Natural killer cell (primary cell): ENCODE measurements around the gene SERPINE1. TPM values are rescaled to one million over a fixed set of nuclear protein-coding genes. Genes with fewer than 3 reads are reported as not detected.

ENCODE experiments used
- ATAC-seq, 3 donors: fragments of 150-1000 bp in 2 of 3; fragments of 200-7000 bp in 1 of 3; cut with Tn5 transposase; 1 replicate in 1 of 3; 2 replicates in 2 of 3; pipeline ENCODE4 v1.10.0; 2021; ENCODE audit warnings: mild to moderate bottlenecking in 2 of 3, moderate library complexity in 2 of 3
- DNase-seq, 2 donors: peaks; one replicate each; pipeline versions ENCODE4 v3.0.0 to v3.0.0-alpha.2; 2013 to 2021; ENCODE audit warnings: mixed read lengths in 1 of 2
- H3K27ac ChIP-seq: one replicate; pipeline ENCODE4 v1.5.1; 2013; ENCODE audit warnings: mild to moderate bottlenecking, low read length
- H3K27me3 ChIP-seq: one replicate; pipeline ENCODE4 v1.6.1; 2013; ENCODE audit warnings: low read length; ENCODE audit not compliant: control insufficient read depth, insufficient read depth
- H3K36me3 ChIP-seq: one replicate; pipeline ENCODE4 v1.6.1; 2013; ENCODE audit warnings: low read length; ENCODE audit not compliant: control insufficient read depth, insufficient read depth
- H3K4me1 ChIP-seq: one replicate; pipeline ENCODE4 v1.6.1; 2013; ENCODE audit warnings: low read length; ENCODE audit not compliant: control insufficient read depth, insufficient read depth
- H3K4me3 ChIP-seq: one replicate; pipeline ENCODE4 v1.5.1; 2013; ENCODE audit warnings: low read length
- H3K9me3 ChIP-seq: one replicate; pipeline ENCODE4 v1.6.1; 2013; ENCODE audit warnings: low read length; ENCODE audit not compliant: control insufficient read depth, insufficient read depth
- H3K27ac Mint-ChIP-seq, 2 donors: one replicate each; pipeline ENCODE4 v1.8.0; 2022; ENCODE audit warnings: mild to moderate bottlenecking in 2 of 2, mixed read lengths in 2 of 2, moderate library complexity in 1 of 2
- H3K27me3 Mint-ChIP-seq, 2 donors: one replicate each; pipeline ENCODE4 v1.8.0; 2022; ENCODE audit warnings: low read depth in 2 of 2, mixed read lengths in 2 of 2
- H3K36me3 Mint-ChIP-seq: one replicate; pipeline ENCODE4 v1.8.0; 2022; ENCODE audit warnings: mixed read lengths
- H3K4me1 Mint-ChIP-seq, 2 donors: one replicate each; pipeline ENCODE4 v1.8.0; 2022; ENCODE audit warnings: mixed read lengths in 2 of 2
- H3K4me3 Mint-ChIP-seq: one replicate; pipeline ENCODE4 v1.8.0; 2022; ENCODE audit warnings: mild to moderate bottlenecking, moderate library complexity, mixed read lengths
- H3K9me3 Mint-ChIP-seq, 2 donors: one replicate each; pipeline ENCODE4 v1.8.0; 2022; ENCODE audit warnings: mixed read lengths in 2 of 2
- WGBS: methylation state at CpG from one replicate; pipeline ENCODE4 v1.1.7; 2013; ENCODE audit warnings: missing lambda C conversion rate; ENCODE audit not compliant: insufficient coverage; 5-methylcytosine and 5-hydroxymethylcytosine counted together
- intact Hi-C: fragments of 100-400 bp; cut with micrococcal nuclease; formaldehyde crosslinking; loops from one replicate; pipeline ENCODE4 v1.14.2; 2022
- total RNA-seq, 4 donors: library from RNA; stranded (reverse); fragments of 120-200 nt in 1 of 4; gene quantifications; one replicate each; pipeline versions ENCODE4 v1.2.3 to v1.2.4, GENCODE V29; 2013 to 2022
- TF ChIP-seq, protein P1 (sequence below): fragments of 200-600 bp; IDR thresholded peaks from one replicate; pipeline ENCODE4 v1.8.0; 2022; ENCODE audit warnings: antibody characterized with exemption

The SERPINE1 gene
- total RNA-seq, 3 donors from 2014 or later (not counting 1 experiment from before 2014, with no cell fraction given): 0.48 to 5.5 (median 1.1) TPM

DNA sequence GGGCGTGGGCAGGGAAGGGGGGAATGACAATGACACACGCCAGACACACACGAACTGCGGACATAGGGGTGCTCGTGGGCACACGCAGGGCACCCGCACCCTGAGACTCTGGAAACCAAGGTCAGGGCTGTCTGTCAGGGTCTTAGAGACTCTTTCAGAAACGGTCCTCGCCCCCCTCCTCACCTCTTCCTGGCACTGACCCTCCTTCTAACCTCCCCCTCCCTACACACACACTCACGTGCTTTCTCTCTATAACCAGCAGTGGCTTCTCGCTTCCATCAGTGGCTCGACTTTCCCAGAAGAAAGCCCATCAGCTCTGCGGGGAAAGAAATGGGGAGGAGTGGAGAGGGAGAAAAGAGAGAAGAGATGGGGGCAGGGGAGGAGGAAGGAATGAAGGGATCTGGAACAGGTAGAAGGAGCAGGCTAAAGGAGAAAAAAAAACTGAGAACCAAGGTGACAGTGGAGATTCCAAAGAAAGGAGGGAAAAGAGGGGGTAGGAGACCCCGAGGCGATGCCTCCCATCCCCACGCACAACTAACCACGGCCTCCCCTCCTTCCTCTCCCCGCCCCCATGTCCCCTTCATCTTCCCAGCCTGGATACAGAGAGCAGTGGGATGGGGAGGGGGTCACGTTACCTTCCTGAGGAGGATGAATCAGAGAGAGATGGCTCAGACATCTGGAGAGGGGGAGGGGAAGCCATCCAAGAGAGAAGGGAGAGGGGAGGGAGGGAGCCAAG, 40.2 kb downstream of the SERPINE1 start:
- Histone ChIP-seq H3K4me3 (no peak overlapping the region), H3K9me3 (peaks cover 5% of the 10 kb centered on the region), H3K4me1 (peaks cover 52% of the 10 kb centered on the region), H3K36me3 (no peaks in the 10 kb centered on the region), H3K27me3 (peaks cover 74% of the 10 kb centered on the region), H3K27ac (no peak overlapping the region)
- H3K4me3 Mint-ChIP-seq: peak overlapping the region; percentile 55
- WGBS: 1% methylated on average over 14 of the region's 19 CpGs
- no peaks in the 10 kb centered on the region for H3K36me3 Mint-ChIP-seq
- ATAC-seq (no peak), DNase-seq (no peak)
- TF ChIP-seq, protein P1, sequence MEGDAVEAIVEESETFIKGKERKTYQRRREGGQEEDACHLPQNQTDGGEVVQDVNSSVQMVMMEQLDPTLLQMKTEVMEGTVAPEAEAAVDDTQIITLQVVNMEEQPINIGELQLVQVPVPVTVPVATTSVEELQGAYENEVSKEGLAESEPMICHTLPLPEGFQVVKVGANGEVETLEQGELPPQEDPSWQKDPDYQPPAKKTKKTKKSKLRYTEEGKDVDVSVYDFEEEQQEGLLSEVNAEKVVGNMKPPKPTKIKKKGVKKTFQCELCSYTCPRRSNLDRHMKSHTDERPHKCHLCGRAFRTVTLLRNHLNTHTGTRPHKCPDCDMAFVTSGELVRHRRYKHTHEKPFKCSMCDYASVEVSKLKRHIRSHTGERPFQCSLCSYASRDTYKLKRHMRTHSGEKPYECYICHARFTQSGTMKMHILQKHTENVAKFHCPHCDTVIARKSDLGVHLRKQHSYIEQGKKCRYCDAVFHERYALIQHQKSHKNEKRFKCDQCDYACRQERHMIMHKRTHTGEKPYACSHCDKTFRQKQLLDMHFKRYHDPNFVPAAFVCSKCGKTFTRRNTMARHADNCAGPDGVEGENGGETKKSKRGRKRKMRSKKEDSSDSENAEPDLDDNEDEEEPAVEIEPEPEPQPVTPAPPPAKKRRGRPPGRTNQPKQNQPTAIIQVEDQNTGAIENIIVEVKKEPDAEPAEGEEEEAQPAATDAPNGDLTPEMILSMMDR: no peak
- intact Hi-C loops: no loop called here
- H3K9me3 Mint-ChIP-seq: no peaks in the 10 kb centered on the region
- H3K27me3 Mint-ChIP-seq: peaks cover 58 to 63% of the 10 kb centered on the region in 2 donors
- H3K27ac Mint-ChIP-seq: peak overlapping the region in 1 of 2 donors; percentile 11
- peaks cover 36 to 62% of the 10 kb centered on the region in 2 donors for H3K4me1 Mint-ChIP-seq

DNA sequence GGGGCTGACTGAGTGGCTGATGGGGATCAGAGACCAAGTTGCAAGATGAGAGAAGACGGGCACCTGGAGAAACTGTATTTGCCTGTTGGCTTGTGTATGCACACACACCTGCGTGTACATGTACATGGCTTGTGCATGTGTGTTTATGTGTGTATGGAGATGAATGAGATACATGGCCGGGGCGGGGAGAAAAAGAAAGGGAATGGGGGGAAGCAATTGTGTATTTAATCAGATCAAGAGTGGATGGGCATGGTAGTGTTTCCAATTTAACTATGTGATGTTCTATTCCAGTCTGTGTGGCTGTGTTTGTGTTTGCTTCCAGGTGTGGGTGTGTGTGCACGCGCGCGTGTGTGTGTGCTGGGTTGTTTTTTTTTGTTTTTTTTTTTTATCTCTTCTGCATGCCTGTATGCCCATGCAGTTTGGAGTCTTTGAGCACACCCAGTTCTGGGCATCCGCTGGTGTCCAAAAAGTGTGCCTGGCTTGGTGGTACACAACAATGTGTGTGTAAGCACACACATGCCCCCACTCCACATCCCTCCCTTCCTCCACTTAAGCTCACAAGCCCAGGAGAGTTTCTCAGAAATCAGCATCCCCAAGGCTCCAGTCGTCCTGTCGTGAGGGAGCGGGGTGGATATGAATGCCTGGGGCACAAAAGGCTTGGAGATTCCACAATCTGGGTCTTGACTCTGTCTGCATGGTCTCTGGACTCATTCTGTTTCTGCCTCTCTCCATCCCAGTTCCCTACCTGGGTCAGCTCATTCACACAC, 40.9 kb downstream of the SERPINE1 start:
- Mint-ChIP-seq H3K4me1 (peaks cover 36 to 66% of the 10 kb centered on the region in 2 donors), H3K27ac (peak overlapping the region in 1 of 2 donors; percentile 19)
- H3K27me3 ChIP-seq: peaks cover 74% of the 10 kb centered on the region

DNA sequence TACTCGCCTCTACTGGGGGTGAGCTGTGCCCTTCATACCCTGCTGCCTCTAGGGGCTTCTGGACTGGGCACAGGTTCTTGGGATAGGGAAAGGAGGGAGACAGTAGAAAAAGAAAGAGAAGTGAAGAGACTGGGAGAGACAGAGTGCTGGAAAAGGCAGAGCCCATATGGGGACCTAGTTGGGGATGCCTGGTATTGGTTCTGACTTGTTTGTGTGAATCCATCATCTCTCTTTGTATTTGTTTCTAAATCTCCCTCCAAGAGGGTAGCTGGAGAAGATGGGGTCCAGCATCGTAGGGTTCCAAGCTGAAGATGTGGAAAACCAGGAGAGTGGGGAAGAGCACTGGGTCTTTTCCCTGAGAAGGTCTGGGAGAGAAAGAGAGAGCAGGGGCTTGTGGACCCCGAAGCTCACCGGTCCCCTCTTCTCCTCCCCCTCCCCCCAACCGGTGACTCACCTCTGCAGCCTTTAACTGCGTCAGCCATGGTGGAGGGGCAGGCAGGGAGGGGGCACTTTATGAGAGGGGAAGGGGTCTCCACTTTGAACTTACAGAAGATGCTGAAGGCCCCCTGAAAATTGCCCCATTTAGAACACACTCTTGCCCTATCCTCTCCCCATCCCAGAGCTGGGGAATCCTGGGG, 41.6 kb downstream of the SERPINE1 start:
- no peaks in the 10 kb centered on the region for H3K36me3 Mint-ChIP-seq

More for the DNA sequence above, 40.9 kb downstream of the SERPINE1 start:
- ATAC-seq: no peak
- 8% methylated on average over 12 of the region's 12 CpGs for WGBS
- Mint-ChIP-seq H3K4me3 (peak overlapping the region; percentile 35), H3K9me3 (no peaks in the 10 kb centered on the region), H3K27me3 (peaks cover 57 to 63% of the 10 kb centered on the region in 2 donors), H3K36me3 (no peaks in the 10 kb centered on the region)
- intact Hi-C loops: loop anchor here (2.0 kb wide), 1 partner anchor 91 kb away; no protein-coding TSS in a partner anchor
- TF ChIP-seq, protein P1: no peak
- Histone ChIP-seq H3K27ac (no peak overlapping the region), H3K4me1 (peaks cover 51% of the 10 kb centered on the region), H3K36me3 (no peaks in the 10 kb centered on the region), H3K9me3 (peaks cover 5% of the 10 kb centered on the region), H3K4me3 (no peak overlapping the region)
- DNase-seq: peak in 1 of 2 donors; percentile 17

More for the DNA sequence above, 41.6 kb downstream of the SERPINE1 start:
- peak overlapping the region in 1 of 2 donors; percentile 19 for H3K27ac Mint-ChIP-seq
- H3K4me1 Mint-ChIP-seq: peaks cover 36 to 69% of the 10 kb centered on the region in 2 donors
- H3K4me1 ChIP-seq: peaks cover 55% of the 10 kb centered on the region
- 7% methylated on average over 2 of the region's 6 CpGs for WGBS
- H3K9me3 Mint-ChIP-seq: no peaks in the 10 kb centered on the region
- no peak overlapping the region for H3K4me3 ChIP-seq
- no peak for ATAC-seq
- no peak overlapping the region for H3K4me3 Mint-ChIP-seq
- TF ChIP-seq, protein P1: no peak
- H3K27me3 Mint-ChIP-seq: peaks cover 61 to 63% of the 10 kb centered on the region in 2 donors
- H3K27ac ChIP-seq: no peak overlapping the region
- peaks cover 81% of the 10 kb centered on the region for H3K27me3 ChIP-seq
- no peak for DNase-seq
- peaks cover 5% of the 10 kb centered on the region for H3K9me3 ChIP-seq
- no peaks in the 10 kb centered on the region for H3K36me3 ChIP-seq
- intact Hi-C loops: loop anchor here (1.0 to 2.0 kb wide), 2 partner anchors 24 to 92 kb away; no protein-coding TSS in a partner anchor
